ENCODE measurements around the gene KDM1B.
"Not testable (repeated sequence)": the region's sequence is repeated elsewhere in the genome, so short reads cannot be mapped to it uniquely, and the experiment has no call there.

The KDM1B gene

DNA sequence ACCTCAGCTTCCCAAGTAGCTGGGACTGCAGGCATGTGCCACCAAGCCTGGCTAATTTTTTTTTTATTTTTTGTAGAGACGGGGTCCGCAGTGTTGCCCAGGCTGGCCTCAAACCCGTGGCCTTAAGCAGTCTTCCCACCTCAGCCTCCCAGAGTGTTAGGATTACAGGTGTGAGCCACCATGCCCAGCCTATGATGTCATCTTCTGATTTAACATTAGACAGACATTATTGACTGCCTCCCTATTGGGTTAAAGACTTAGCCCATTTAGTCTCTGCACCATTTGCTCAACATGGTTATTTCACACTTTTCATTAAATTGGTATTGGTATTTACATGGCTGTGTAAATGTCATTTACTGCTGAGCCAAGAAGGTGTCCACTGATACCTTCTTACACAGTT, 63.0 kb downstream of the KDM1B start:
- H3K27ac ChIP-seq, result no peak overlapping the region
- no peak overlapping the region for H3K4me3 ChIP-seq

- Histone ChIP-seq H3K27ac (no peak overlapping the region), H3K4me3 (no peak overlapping the region)
These were observed 64.4 kb downstream of the KDM1B start for GRCh38 chr6:18219591-18219990.

DNA sequence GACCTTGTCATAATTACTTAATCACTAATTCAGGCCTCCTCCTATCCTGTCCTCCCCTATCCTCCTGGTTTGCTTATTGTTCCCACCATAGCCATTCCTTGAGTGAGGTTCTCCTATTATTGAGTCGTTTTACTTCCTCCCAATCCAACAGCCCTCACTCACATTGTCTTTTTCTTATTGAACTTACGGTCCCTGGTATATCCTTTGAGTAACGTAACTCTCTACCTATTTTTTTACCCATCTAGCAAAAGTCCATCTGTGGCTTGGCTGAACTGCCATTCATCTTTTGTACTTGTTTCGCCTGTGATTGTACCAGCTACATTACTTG, 66.0 kb downstream of the KDM1B start:
- Histone ChIP-seq H3K4me3 (no peak overlapping the region), H3K27ac (no peak overlapping the region)

GRCh38 chr6:18226451-18227105, 71.4 kb downstream of the KDM1B start:
- H3K27ac ChIP-seq, result peak overlapping the region in 5 of 21 experiments; percentile 13 to 42 (median 29)

GRCh38 chr6:18227166-18227565, 71.9 kb downstream of the KDM1B start:
- peak overlapping the region in 4 of 21 experiments; percentile 13 to 42 (median 22) for H3K27ac ChIP-seq
- H3K4me3 ChIP-seq, result not testable (repeated sequence)

More at GRCh38 chr6:18226451-18227105, 71.4 kb downstream of the KDM1B start:
- not testable (repeated sequence) for H3K4me3 ChIP-seq

- not testable (repeated sequence) for H3K27ac ChIP-seq, H3K4me3 ChIP-seq
These were observed 73.4 kb downstream of the KDM1B start for GRCh38 chr6:18228590-18228989.

DNA sequence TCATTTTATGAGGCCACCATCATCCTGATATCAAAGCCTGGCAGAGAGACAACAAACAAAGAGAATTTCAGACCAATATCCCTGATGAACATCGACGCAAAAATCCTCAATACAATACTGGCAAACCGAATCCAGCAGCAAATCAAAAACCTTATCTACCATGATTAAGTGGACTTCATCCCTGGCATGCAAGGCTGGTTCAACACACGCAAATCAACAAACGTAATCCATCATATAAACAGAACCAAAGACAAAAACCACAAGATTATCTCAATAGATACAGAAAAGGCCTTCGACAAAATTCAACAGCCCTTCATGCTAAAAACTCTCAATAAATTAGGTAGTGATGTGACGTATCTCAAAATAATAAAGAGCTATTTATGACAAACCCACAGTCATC, 76.6 kb downstream of the KDM1B start:
- H3K4me3 ChIP-seq, H3K27ac ChIP-seq: not testable (repeated sequence)

GRCh38 chr6:18233770-18234169, 78.5 kb downstream of the KDM1B start:
- H3K4me3 ChIP-seq, H3K27ac ChIP-seq: not testable (repeated sequence)

DNA sequence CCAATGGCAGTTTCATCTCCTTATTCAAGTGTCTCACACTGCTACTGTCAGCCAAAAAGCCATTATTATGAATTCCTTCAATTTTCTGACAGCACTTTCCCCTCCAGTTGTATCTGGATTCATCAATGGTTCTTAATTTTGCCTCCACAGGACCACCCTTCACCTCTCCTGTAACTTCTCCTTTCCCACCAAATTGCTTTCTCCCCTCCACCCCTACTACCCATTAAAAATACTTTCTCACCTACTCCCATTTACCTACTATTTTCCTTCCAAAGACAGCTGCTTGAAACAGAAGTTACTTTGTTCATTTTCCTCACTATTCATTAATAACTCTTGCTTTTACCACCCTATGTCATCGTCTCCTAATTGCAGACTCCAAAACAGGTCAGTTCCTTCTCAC, 79.3 kb downstream of the KDM1B start:
- Histone ChIP-seq H3K4me3 (no peak overlapping the region), H3K27ac (no peak overlapping the region)

GRCh38 chr6:18235524-18235923, 80.3 kb downstream of the KDM1B start:
- Histone ChIP-seq H3K27ac (no peak overlapping the region), H3K4me3 (no peak overlapping the region)

GRCh38 chr6:18237167-18237566, 81.9 kb downstream of the KDM1B start:
- Histone ChIP-seq H3K4me3 (no peak overlapping the region), H3K27ac (no peak overlapping the region)

DNA sequence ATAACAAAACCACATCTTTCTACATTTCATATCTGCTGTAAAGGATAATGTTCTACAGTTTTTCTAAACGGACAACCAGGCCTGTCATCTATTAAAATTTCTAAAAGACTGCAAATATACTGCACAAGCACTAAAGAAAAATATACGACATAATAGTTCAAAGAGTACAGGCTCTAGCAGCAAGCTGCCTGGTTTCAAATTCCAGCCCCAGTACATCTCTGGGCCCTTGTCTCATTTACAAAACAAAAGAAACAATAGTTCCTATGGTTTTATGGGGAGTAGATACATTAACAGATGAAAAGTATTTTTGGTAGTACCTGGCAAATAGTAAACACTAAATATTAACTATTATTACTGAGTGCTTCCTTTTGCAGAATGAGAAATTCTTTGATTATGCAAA, 85.0 kb downstream of the KDM1B start:
- Histone ChIP-seq H3K4me3 (no peak overlapping the region), H3K27ac (no peak overlapping the region)

GRCh38 chr6:18241208-18242038, 86.2 kb downstream of the KDM1B start:
- H3K4me3 ChIP-seq, result no peak overlapping the region
- peak overlapping the region in 3 of 21 experiments; percentile 6 to 42 (median 36) for H3K27ac ChIP-seq

- Histone ChIP-seq H3K4me3 (no peak overlapping the region), H3K27ac (peak overlapping the region in 5 of 21 experiments; percentile 5 to 42 (median 22))
These were observed 87.0 kb downstream of the KDM1B start for GRCh38 chr6:18242062-18242851.

GRCh38 chr6:18243302-18243893, 88.2 kb downstream of the KDM1B start:
- no peak overlapping the region for H3K4me3 ChIP-seq
- H3K27ac ChIP-seq, result no peak overlapping the region

DNA sequence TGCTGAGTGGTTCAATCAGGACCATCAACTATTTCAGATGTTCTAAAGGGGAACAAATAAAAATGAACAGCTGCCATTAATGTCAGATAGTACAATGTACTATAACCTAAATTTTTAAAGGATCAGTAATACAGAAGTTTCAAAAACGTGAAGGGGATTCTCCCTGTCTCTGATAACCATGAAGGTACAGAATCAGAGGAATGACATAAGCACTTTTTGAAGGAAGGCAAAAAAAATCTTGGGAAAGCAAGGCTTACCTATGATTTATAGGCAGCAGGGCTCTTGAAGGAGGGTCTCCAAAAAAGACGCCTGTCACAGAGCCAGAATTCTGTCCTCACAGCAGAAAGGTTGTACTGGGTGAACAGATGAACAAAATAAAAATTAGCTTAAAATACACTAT, 89.0 kb downstream of the KDM1B start:
- H3K4me3 ChIP-seq, result no peak overlapping the region

GRCh38 chr6:18245079-18245478, 89.9 kb downstream of the KDM1B start:
- Histone ChIP-seq H3K4me3 (no peak overlapping the region), H3K27ac (no peak overlapping the region)

More for the DNA sequence above, 89.0 kb downstream of the KDM1B start:
- no peak overlapping the region for H3K27ac ChIP-seq

DNA sequence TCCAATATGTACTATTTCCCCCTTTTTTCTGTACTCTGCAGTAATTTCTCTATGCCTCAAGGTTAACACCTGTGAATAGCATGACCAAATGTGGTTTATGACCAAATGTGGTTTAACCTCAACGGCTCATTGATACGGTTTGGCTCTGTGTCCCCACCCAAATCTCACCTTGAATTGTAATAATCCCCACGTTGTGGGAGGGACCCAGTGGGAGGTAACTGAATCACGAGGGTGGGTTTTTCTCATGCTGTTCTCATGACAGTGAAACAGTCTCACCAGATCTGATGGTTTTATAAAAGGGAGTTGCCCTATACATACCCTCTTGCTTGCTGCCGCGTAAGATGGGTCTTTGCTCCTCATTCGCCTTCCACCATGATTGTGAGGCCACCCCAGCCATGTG, 90.4 kb downstream of the KDM1B start:
- H3K27ac ChIP-seq, result no peak overlapping the region

DNA sequence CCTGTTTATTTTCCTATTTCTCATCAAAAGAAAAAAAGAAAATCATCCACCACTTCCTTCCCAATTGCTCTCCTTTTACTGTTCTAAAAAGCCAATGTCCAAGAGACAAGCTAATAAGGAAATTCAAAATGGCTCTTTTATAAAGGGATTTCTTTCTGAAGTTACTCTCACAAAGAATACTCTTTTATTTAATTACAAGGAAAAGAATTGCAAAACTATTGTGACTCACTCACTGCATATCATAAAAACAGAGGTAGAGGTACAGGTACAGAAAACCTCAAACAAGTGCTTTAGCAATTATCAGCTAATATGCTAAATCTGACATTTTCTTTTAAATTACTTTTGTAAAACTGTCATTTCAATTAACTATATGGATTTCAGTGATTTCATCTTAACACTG, 91.0 kb downstream of the KDM1B start:
- Histone ChIP-seq H3K4me3 (no peak overlapping the region), H3K27ac (no peak overlapping the region)

More for the DNA sequence above, 90.4 kb downstream of the KDM1B start:
- H3K4me3 ChIP-seq, result no peak overlapping the region

DNA sequence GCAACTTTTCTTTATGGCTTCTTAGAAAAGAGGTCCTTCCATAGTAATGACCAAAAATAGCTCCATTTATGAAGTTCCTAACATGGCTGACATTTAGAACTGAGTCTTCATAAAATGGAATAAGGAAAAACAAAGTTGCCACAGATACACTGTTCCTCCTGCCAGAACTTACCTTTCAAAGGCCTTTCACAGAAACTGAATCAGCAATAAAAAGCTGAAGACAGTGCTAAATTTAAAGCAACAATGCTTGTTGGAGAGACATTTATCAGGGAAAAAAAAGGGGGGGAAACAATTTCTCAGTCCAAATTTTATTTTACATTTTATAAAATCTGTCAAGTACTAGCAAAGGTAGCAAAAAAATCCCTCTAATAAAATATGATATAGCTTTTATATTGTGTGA, 91.8 kb downstream of the KDM1B start:
- no peak overlapping the region for H3K27ac ChIP-seq
- no peak overlapping the region for H3K4me3 ChIP-seq
